ENCODE measurements around the gene B4GALT2. TPM values are rescaled to one million over a fixed set of nuclear protein-coding genes. Genes with fewer than 3 reads are reported as not detected.

The B4GALT2 gene
- total and polyA plus RNA-seq, 9 of the 15 experiments (the other 6 are each of a cell fraction or from before 2014, with no cell fraction given): 1.3 to 86.8 (median 43.8) TPM

DNA sequence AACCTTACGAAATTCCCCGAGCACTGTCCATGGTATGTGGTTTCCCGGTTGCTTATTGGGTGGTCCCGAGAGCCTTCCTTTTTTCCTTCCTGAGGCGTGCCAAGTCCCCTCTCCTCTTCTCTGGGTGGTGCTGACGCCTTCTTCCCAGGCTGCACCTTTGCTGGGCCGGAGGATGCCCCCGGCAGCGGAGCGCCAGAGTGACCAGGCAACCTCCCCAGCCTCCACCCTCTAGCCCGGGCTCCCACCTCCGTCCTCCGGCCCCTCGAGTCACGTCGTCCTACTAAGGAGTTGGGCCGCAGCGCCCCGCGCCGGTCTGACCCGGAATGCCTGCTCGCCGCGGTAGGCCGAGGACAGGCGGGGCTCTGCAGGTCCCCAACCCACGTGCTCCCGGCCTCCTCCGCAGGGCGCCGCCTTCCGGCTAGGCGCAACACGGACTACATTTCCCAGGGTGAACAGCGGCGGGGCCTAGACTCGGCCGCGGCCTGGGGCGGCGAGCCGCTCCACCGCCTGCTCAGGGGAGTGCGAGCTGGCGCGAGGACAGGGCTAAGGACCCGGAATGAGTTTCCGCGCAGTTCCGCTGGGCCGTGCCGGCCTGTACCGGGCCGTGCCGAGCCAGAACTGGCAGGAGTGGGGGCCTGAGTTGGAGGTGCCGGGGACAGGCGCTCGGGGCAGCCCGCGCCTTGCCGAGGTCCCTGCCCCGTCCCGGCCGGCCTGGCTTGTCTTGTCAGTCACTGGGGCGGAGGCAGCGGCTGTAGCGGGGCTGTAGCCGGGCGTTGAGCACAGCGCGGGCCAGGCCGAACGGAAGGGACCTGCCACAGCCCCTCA is 32.6 kb upstream of the B4GALT2 start, which contains the start of gene IPO13:
Gene IPO13, plus strand, starts transcription at position 715 of the 825 bp plus-strand sequence. CDS start 651 bp downstream, outside the sequence.
- peaks cover 40% of the 10 kb centered on the region for H3K79me2 ChIP-seq (ENCODE audit: control insufficient read depth, insufficient read depth, low read length)
- CTCF ChIA-PET (ENCODE audit: low intra/inter-chr PET ratio): interaction anchor here (0.8 to 1.7 kb wide), 4 partner anchors 12 to 416 kb away, joined by 3 to 7 read pairs (median 4); partner anchors contain the start of genes ARTN and PTPRF
- BruUV-seq (replicated peaks): no TSS peak
- POLR2A ChIA-PET: interaction anchor here (0.5 to 2.9 kb wide), 11 partner anchors 11 to 296 kb away, joined by 3 to 11 read pairs (median 3); partner anchors contain the start of gene DPH2
- FAIRE-seq (peak; percentile 94), ATAC-seq (peak; percentile 96), DNase-seq (ENCODE audit: extremely low read depth in 1 of 4, low spot score in 3 of 4) (peak; percentile 98 to 99 (median 98))
- in situ Hi-C loops (cut with MboI) (no loop called here), intact Hi-C loops (cut with micrococcal nuclease) (loop anchor here (1.0 to 5.0 kb wide), 3 partner anchors 23 to 91 kb away; partner anchors contain the start of gene ATP6V0B)
- no peaks in the 10 kb centered on the region for H3K9me1 ChIP-seq (ENCODE audit: control insufficient read depth, insufficient read depth, low read length)
- peak within 1 kb of the TSS; percentile 100 for H2AFZ ChIP-seq (ENCODE audit: low read depth, low read length)
- WGBS (ENCODE audit: insufficient coverage, low coverage, missing lambda C conversion rate): 2% methylated on average over 72 of the region's 74 CpGs
- H3K9ac ChIP-seq (ENCODE audit: insufficient read depth in 1 of 2, low read depth in 2 of 2, low read length in 2 of 2): peak within 1 kb of the TSS; percentile 98
- H3K27ac ChIP-seq (ENCODE audit: extremely low read depth, low read depth, low read length): peak within 1 kb of the TSS; percentile 99
- H3K27me3 ChIP-seq (ENCODE audit: control insufficient read depth in 2 of 2, insufficient read depth in 2 of 2, low read length in 2 of 2): no peaks in the 10 kb centered on the region
- H3K4me3 ChIP-seq: peak within 1 kb of the TSS; percentile 60
- peaks cover 17 to 41% of the 10 kb centered on the region in 2 experiments for H3K4me1 ChIP-seq (replicated peaks in 1 of 2; ENCODE audit: control insufficient read depth in 2 of 2, insufficient read depth in 2 of 2, low read length in 2 of 2)
- peak within 1 kb of the TSS; percentile 98 for H3K4me2 ChIP-seq (ENCODE audit: insufficient read depth, low read length)
- no peaks in the 10 kb centered on the region for H4K20me1 ChIP-seq (replicated peaks; ENCODE audit: control insufficient read depth, insufficient read depth, low read length)
- peaks cover 21% of the 10 kb centered on the region for H3K36me3 ChIP-seq (ENCODE audit: control insufficient read depth, insufficient read depth, low read length)
- H3K9me3 ChIP-seq (replicated peaks; ENCODE audit: control insufficient read depth, insufficient read depth, low read depth, low read length): no peaks in the 10 kb centered on the region
- no peak for TF ChIP-seq TRIM28 (IDR thresholded peaks at IDR 0.05)
- TF ChIP-seq KDM5B (IDR thresholded peaks at IDR 0.05; ENCODE audit: insufficient replicate concordance, low read depth, low read length): peak; percentile 89
- no peak for TF ChIP-seq NELFE (IDR thresholded peaks at IDR 0.05; ENCODE audit: insufficient read depth, insufficient read length)
- no peak for TF ChIP-seq MAFG (tag; conservative IDR thresholded peaks at IDR 0.05)
- TF ChIP-seq HNRNPK (IDR thresholded peaks at IDR 0.05; ENCODE audit: low read depth, low read length, poor library complexity, severe bottlenecking): no peak
- no peak for TF ChIP-seq PTRF (tag; IDR thresholded peaks at IDR 0.05)
- peak; percentile 95 for TF ChIP-seq CTBP1 (IDR thresholded peaks at IDR 0.05; ENCODE audit: borderline replicate concordance)
- TF ChIP-seq ZNF436 (CRISPR knock-in tag; IDR thresholded peaks at IDR 0.05): no peak
- peak; percentile 94 for TF ChIP-seq MXI1 (IDR thresholded peaks at IDR 0.05; ENCODE audit: low read depth, low read length)
- no peak for TF ChIP-seq SRSF3 (IDR thresholded peaks at IDR 0.05; ENCODE audit: insufficient read depth, low read length)

Measured in K562 (cell line).